Liver (tissue), 9 donors: ENCODE data around the gene SNX18. TPM values are rescaled to one million over a fixed set of nuclear protein-coding genes. Genes with fewer than 3 reads are reported as not detected.

ENCODE experiments used
- DNase-seq: peaks from one replicate; pipeline ENCODE4 v3.0.0-alpha.2; 2017; ENCODE audit warnings: low spot score
- H3K27ac ChIP-seq, 2 donors: one replicate each; pipeline ENCODE4 v1.7.0; 2013; ENCODE audit warnings: inconsistent platforms in 2 of 2, low read length in 2 of 2, control low read depth in 1 of 2, low read depth in 1 of 2, mild to moderate bottlenecking in 1 of 2
- H3K27me3 ChIP-seq, 4 donors: one replicate each; pipeline versions ENCODE4 v1.6.1 to v1.7.0; 2013; ENCODE audit warnings: low read length in 3 of 4, inconsistent platforms in 1 of 4, mild to moderate bottlenecking in 1 of 4, moderate library complexity in 1 of 4; ENCODE audit not compliant: control insufficient read depth in 4 of 4, insufficient read depth in 4 of 4
- H3K36me3 ChIP-seq, 4 donors: one replicate each; pipeline versions ENCODE4 v1.6.1 to v1.7.0; 2013; ENCODE audit warnings: low read length in 3 of 4, mild to moderate bottlenecking in 3 of 4, low read depth in 1 of 4, moderate library complexity in 1 of 4; ENCODE audit not compliant: control insufficient read depth in 4 of 4, insufficient read depth in 3 of 4
- H3K4me1 ChIP-seq, 4 donors: one replicate each; pipeline versions ENCODE4 v1.6.1 to v1.7.0; 2013; ENCODE audit warnings: low read length in 3 of 4, mild to moderate bottlenecking in 3 of 4, moderate library complexity in 1 of 4; ENCODE audit not compliant: control insufficient read depth in 4 of 4, insufficient read depth in 4 of 4
- H3K4me3 ChIP-seq, 3 donors: one replicate each; pipeline versions ENCODE4 v1.6.1 to v1.7.0; 2013; ENCODE audit warnings: low read length in 3 of 3, control low read depth in 1 of 3, low read depth in 1 of 3, mild to moderate bottlenecking in 1 of 3
- H3K9ac ChIP-seq, 2 donors: one replicate each; pipeline ENCODE4 v1.7.0; 2013; ENCODE audit warnings: low read length in 2 of 2, mild to moderate bottlenecking in 2 of 2, moderate library complexity in 2 of 2, control low read depth in 1 of 2, low read depth in 1 of 2
- H3K9me3 ChIP-seq, 4 donors: one replicate each; pipeline versions ENCODE4 v1.6.1 to v1.7.0; 2013; ENCODE audit warnings: low read length in 3 of 4; ENCODE audit not compliant: control insufficient read depth in 4 of 4
- EGR1 ChIP-seq, 2 donors: IDR thresholded peaks; 2 replicates each; pipeline ENCODE4 v1.6.1; 2016 to 2018; ENCODE audit warnings: antibody characterized with exemption in 2 of 2, low read depth in 2 of 2
- FOXA2 ChIP-seq: IDR thresholded peaks from 2 replicates; pipeline ENCODE4 v1.6.1; 2016; ENCODE audit warnings: antibody characterized with exemption
- GABPA ChIP-seq, 2 donors: IDR thresholded peaks in 1 of 2; conservative IDR thresholded peaks in 1 of 2; 2 replicates each; pipeline ENCODE4 v1.6.1; 2016; ENCODE audit warnings: antibody characterized with exemption in 2 of 2, mild to moderate bottlenecking in 1 of 2, moderate library complexity in 1 of 2
- HNF4A ChIP-seq, 2 donors: conservative IDR thresholded peaks; 2 replicates each; pipeline ENCODE4 v1.6.1; 2016; ENCODE audit warnings: antibody characterized with exemption in 2 of 2, mild to moderate bottlenecking in 2 of 2
- HNF4G ChIP-seq: IDR thresholded peaks from 2 replicates; pipeline ENCODE4 v1.6.1; 2016; ENCODE audit warnings: antibody characterized with exemption
- JUND ChIP-seq, 2 donors: IDR thresholded peaks; 2 replicates each; pipeline ENCODE4 v1.6.1; 2016; ENCODE audit warnings: antibody characterized with exemption in 2 of 2
- NR2F2 ChIP-seq: IDR thresholded peaks from 2 replicates; pipeline ENCODE4 v1.6.1; 2016; ENCODE audit warnings: antibody characterized with exemption
- SP1 ChIP-seq: IDR thresholded peaks from 2 replicates; pipeline ENCODE4 v1.6.1; 2018; ENCODE audit warnings: antibody characterized with exemption, mild to moderate bottlenecking
- TAF1 ChIP-seq: conservative IDR thresholded peaks from 2 replicates; pipeline ENCODE4 v1.6.1; 2016; ENCODE audit warnings: antibody characterized with exemption, mild to moderate bottlenecking
- YY1 ChIP-seq: IDR thresholded peaks from 2 replicates; pipeline ENCODE4 v1.6.1; 2016; ENCODE audit warnings: antibody characterized with exemption, mild to moderate bottlenecking
- WGBS: extraction: QIAGEN DNeasy Blood & Tissue Kit; methylation state at CpG from one replicate; pipeline ENCODE4 v1.1.7; 2013; 5-methylcytosine and 5-hydroxymethylcytosine counted together
- polyA plus RNA-seq, 2 donors: library from polyadenylated mRNA; stranded (reverse) in 1 of 2; unstranded in 1 of 2; fragments of 200-250 nt in 1 of 2; fragments of >200 nt in 1 of 2; fragmentation: Nextera tagmentation in 1 of 2; extraction: Ambion mirVana in 1 of 2; gene quantifications; one replicate each; pipeline versions ENCODE4 v1.2.1 to v1.2.3, GENCODE V29; 2013 to 2015
- total RNA-seq, 2 donors: library from RNA; depleted of rRNA; stranded (reverse); fragments of >200 nt; gene quantifications; one replicate each; pipeline ENCODE4 v1.2.3, GENCODE V29; 2014
- TF ChIP-seq, protein P1 (sequence below): fragments of 150-350 bp; IDR thresholded peaks from 2 replicates; pipeline ENCODE4 v1.5.1; 2017; ENCODE audit warnings: improper control_type of control experiment, low read depth, low read length; ENCODE audit not compliant: missing input control
- TF ChIP-seq, protein P2 (sequence below): IDR thresholded peaks from 2 replicates; pipeline ENCODE4 v1.6.1; 2016; ENCODE audit warnings: antibody characterized with exemption
- TF ChIP-seq, protein P3 (sequence below): IDR thresholded peaks from 2 replicates; pipeline ENCODE4 v1.6.1; 2016; ENCODE audit warnings: antibody characterized with exemption, mild to moderate bottlenecking
- TF ChIP-seq, protein P4 (sequence below): IDR thresholded peaks from 2 replicates; pipeline ENCODE4 v1.6.1; 2016; ENCODE audit warnings: antibody characterized with exemption
- TF ChIP-seq, protein P5 (sequence below): IDR thresholded peaks from 2 replicates; pipeline ENCODE4 v1.6.1; 2016; ENCODE audit warnings: antibody characterized with exemption
- donor health status: healthy.
- donor health status: healthy.
- donor health status: healthy.
- donor health status: healthy.
- donor health status: healthy.

SNX18 gene
- total and polyA plus RNA-seq, 4 donors: 4.9 to 32.5 (median 12.6) TPM

DNA sequence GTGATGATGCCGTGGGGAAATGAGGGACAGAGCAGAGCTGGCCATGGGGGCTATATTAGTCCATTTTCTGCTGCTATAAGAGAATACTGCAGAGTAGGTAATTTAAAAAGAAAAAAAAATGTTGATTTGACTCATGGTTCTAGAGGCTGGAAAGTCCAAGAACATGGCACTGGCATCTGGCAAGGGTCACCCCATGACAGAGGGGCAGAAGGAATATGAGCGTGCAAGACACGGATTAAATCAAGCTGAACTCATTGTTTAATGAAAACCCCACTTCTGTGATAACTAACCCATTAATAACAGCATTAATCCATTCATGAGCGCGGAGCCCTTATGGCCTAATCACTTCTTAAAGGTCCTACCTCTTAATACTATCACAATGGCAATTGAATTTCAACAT lies 68.8 kb downstream of the SNX18 start:
- no peak overlapping the region for H3K27ac ChIP-seq
- no peaks in the 10 kb centered on the region for H3K36me3 ChIP-seq
- TF ChIP-seq, protein P1, sequence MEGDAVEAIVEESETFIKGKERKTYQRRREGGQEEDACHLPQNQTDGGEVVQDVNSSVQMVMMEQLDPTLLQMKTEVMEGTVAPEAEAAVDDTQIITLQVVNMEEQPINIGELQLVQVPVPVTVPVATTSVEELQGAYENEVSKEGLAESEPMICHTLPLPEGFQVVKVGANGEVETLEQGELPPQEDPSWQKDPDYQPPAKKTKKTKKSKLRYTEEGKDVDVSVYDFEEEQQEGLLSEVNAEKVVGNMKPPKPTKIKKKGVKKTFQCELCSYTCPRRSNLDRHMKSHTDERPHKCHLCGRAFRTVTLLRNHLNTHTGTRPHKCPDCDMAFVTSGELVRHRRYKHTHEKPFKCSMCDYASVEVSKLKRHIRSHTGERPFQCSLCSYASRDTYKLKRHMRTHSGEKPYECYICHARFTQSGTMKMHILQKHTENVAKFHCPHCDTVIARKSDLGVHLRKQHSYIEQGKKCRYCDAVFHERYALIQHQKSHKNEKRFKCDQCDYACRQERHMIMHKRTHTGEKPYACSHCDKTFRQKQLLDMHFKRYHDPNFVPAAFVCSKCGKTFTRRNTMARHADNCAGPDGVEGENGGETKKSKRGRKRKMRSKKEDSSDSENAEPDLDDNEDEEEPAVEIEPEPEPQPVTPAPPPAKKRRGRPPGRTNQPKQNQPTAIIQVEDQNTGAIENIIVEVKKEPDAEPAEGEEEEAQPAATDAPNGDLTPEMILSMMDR: no peak
- TF ChIP-seq GABPA (IDR thresholded peaks at IDR 0.05 in 1 of 2, conservative IDR thresholded peaks at IDR 0.05 in 1 of 2) (no peak), YY1 (no peak), FOXA2 (no peak), NR2F2 (no peak), SP1 (no peak), HNF4A (conservative IDR thresholded peaks at IDR 0.05) (no peak), EGR1 (IDR thresholded peaks at IDR 0.05; ENCODE audit: low read depth in 2 of 2) (no peak)
- TF ChIP-seq, protein P2, sequence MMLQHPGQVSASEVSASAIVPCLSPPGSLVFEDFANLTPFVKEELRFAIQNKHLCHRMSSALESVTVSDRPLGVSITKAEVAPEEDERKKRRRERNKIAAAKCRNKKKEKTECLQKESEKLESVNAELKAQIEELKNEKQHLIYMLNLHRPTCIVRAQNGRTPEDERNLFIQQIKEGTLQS: no peak
- TF ChIP-seq, protein P3, sequence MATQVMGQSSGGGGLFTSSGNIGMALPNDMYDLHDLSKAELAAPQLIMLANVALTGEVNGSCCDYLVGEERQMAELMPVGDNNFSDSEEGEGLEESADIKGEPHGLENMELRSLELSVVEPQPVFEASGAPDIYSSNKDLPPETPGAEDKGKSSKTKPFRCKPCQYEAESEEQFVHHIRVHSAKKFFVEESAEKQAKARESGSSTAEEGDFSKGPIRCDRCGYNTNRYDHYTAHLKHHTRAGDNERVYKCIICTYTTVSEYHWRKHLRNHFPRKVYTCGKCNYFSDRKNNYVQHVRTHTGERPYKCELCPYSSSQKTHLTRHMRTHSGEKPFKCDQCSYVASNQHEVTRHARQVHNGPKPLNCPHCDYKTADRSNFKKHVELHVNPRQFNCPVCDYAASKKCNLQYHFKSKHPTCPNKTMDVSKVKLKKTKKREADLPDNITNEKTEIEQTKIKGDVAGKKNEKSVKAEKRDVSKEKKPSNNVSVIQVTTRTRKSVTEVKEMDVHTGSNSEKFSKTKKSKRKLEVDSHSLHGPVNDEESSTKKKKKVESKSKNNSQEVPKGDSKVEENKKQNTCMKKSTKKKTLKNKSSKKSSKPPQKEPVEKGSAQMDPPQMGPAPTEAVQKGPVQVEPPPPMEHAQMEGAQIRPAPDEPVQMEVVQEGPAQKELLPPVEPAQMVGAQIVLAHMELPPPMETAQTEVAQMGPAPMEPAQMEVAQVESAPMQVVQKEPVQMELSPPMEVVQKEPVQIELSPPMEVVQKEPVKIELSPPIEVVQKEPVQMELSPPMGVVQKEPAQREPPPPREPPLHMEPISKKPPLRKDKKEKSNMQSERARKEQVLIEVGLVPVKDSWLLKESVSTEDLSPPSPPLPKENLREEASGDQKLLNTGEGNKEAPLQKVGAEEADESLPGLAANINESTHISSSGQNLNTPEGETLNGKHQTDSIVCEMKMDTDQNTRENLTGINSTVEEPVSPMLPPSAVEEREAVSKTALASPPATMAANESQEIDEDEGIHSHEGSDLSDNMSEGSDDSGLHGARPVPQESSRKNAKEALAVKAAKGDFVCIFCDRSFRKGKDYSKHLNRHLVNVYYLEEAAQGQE: no peak
- TF ChIP-seq, protein P4, sequence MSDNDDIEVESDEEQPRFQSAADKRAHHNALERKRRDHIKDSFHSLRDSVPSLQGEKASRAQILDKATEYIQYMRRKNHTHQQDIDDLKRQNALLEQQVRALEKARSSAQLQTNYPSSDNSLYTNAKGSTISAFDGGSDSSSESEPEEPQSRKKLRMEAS: no peak
- TF ChIP-seq, protein P5, sequence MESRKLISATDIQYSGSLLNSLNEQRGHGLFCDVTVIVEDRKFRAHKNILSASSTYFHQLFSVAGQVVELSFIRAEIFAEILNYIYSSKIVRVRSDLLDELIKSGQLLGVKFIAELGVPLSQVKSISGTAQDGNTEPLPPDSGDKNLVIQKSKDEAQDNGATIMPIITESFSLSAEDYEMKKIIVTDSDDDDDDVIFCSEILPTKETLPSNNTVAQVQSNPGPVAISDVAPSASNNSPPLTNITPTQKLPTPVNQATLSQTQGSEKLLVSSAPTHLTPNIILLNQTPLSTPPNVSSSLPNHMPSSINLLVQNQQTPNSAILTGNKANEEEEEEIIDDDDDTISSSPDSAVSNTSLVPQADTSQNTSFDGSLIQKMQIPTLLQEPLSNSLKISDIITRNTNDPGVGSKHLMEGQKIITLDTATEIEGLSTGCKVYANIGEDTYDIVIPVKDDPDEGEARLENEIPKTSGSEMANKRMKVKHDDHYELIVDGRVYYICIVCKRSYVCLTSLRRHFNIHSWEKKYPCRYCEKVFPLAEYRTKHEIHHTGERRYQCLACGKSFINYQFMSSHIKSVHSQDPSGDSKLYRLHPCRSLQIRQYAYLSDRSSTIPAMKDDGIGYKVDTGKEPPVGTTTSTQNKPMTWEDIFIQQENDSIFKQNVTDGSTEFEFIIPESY: no peak
- no peak overlapping the region for H3K9ac ChIP-seq
- no peaks in the 10 kb centered on the region for H3K27me3 ChIP-seq
- H3K9me3 ChIP-seq: peaks cover 0 to 3% (median 0%) of the 10 kb centered on the region in 4 donors
- 98% methylated on average over 5 of the region's 5 CpGs for WGBS
- DNase-seq: no peak
- H3K4me3 ChIP-seq: no peak overlapping the region
- peaks cover 3 to 6% (median 5%) of the 10 kb centered on the region in 4 donors for H3K4me1 ChIP-seq

DNA sequence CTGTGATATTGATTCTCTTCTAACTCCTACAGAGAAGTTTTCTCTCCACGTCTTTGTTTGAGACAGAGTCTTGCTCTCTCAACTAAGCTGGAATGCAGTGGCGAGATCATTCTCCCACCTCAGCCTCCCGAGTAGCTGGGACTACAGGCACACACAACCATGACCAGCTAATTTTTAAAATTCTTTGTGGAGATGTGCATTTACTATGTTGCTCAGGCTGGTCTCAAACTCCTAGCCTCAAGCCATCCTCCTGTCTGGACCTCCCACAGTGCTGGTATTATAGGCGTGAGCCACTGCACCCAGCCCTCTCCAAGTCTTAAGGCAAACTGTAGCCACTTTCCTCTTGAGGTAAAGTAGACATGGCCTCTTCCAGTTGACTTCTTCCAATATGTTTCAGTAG lies 72.2 kb downstream of the SNX18 start:
- no peak overlapping the region for H3K27ac ChIP-seq
- DNase-seq: no peak
- WGBS: 96% methylated on average over 4 of the region's 4 CpGs
- H3K9ac ChIP-seq: no peak overlapping the region
- no peaks in the 10 kb centered on the region for H3K27me3 ChIP-seq
- H3K4me1 ChIP-seq: no peaks in the 10 kb centered on the region
- no peak overlapping the region for H3K4me3 ChIP-seq
- H3K9me3 ChIP-seq: peaks cover 0 to 3% (median 0%) of the 10 kb centered on the region in 4 donors
- no peaks in the 10 kb centered on the region for H3K36me3 ChIP-seq
- no peak for TF ChIP-seq TAF1
- TF ChIP-seq YY1: no peak
- TF ChIP-seq GABPA (IDR thresholded peaks at IDR 0.05 in 1 of 2, conservative IDR thresholded peaks at IDR 0.05 in 1 of 2): no peak
- no peak for TF ChIP-seq JUND (IDR thresholded peaks at IDR 0.05)
- TF ChIP-seq, protein P3: no peak
- TF ChIP-seq HNF4A (conservative IDR thresholded peaks at IDR 0.05): no peak
- TF ChIP-seq, protein P1: no peak
- TF ChIP-seq HNF4G: no peak
- TF ChIP-seq, protein P5: no peak
